ENCODE measurements around the gene SENP5. TPM values are rescaled to one million over a fixed set of nuclear protein-coding genes. Genes with fewer than 3 reads are reported as not detected.

SENP5 gene
- total and polyA plus RNA-seq, 2 experiments from 2014 or later = 16.8 to 37.9 TPM

- Histone ChIP-seq H2AFZ (no peak overlapping the region), H3K4me1 (ENCODE audit: insufficient read depth) (no peaks in the 10 kb centered on the region), H4K20me1 (ENCODE audit: insufficient read depth, poor library complexity, severe bottlenecking) (no peaks in the 10 kb centered on the region), H3K27ac (no peak overlapping the region), H3K36me3 (replicated peaks; ENCODE audit: insufficient read depth, low read depth) (no peaks in the 10 kb centered on the region), H3K9me3 (ENCODE audit: low read depth) (no peaks in the 10 kb centered on the region), H3K9me2 (replicated peaks; ENCODE audit: insufficient read depth) (no peaks in the 10 kb centered on the region), H3K4me3 (no peak overlapping the region), H3K79me2 (no peaks in the 10 kb centered on the region), H3K4me2 (no peak overlapping the region), H3K27me3 (no peaks in the 10 kb centered on the region)
- no peak for DNase-seq (ENCODE audit: low spot score)
- TF ChIP-seq CTCF (IDR thresholded peaks at IDR 0.05; ENCODE audit: poor library complexity) (no peak), EZH2 (IDR thresholded peaks at IDR 0.05; ENCODE audit: borderline replicate concordance) (no peak), EZH2phosphoT487 (IDR thresholded peaks at IDR 0.05; ENCODE audit: low read depth, severe bottlenecking, unreplicated experiment) (no peak)
- 71% methylated on average over 5 of the region's 5 CpGs for WGBS (ENCODE audit: low lambda C conversion rate, missing lambda C conversion rate)
Observed at GRCh38 chr3:196974661-196975060, 106.9 kb downstream of the SENP5 start.

GRCh38 chr3:196975349-196975748, 107.6 kb downstream of the SENP5 start:
- no peak for DNase-seq (ENCODE audit: low spot score)
- TF ChIP-seq CTCF (IDR thresholded peaks at IDR 0.05; ENCODE audit: poor library complexity) = no peak
- TF ChIP-seq EZH2phosphoT487 (IDR thresholded peaks at IDR 0.05; ENCODE audit: low read depth, severe bottlenecking, unreplicated experiment) = no peak
- no peak for TF ChIP-seq EZH2 (IDR thresholded peaks at IDR 0.05; ENCODE audit: borderline replicate concordance)
- Histone ChIP-seq H3K27ac (no peak overlapping the region), H3K36me3 (replicated peaks; ENCODE audit: insufficient read depth, low read depth) (no peaks in the 10 kb centered on the region), H3K27me3 (no peaks in the 10 kb centered on the region), H3K79me2 (no peaks in the 10 kb centered on the region), H4K20me1 (ENCODE audit: insufficient read depth, poor library complexity, severe bottlenecking) (no peaks in the 10 kb centered on the region), H3K4me1 (ENCODE audit: insufficient read depth) (peaks cover 3% of the 10 kb centered on the region), H3K4me2 (no peak overlapping the region), H2AFZ (no peak overlapping the region), H3K9me2 (replicated peaks; ENCODE audit: insufficient read depth) (no peaks in the 10 kb centered on the region), H3K9me3 (ENCODE audit: low read depth) (no peaks in the 10 kb centered on the region), H3K4me3 (no peak overlapping the region)
- WGBS (ENCODE audit: low lambda C conversion rate, missing lambda C conversion rate) = 73% methylated on average over 4 of the region's 4 CpGs

GRCh38 chr3:196976941-196977340, 109.2 kb downstream of the SENP5 start:
- Histone ChIP-seq H3K4me1 (ENCODE audit: insufficient read depth) (peaks cover 3% of the 10 kb centered on the region), H3K4me2 (no peak overlapping the region), H3K9me3 (ENCODE audit: low read depth) (no peaks in the 10 kb centered on the region), H3K79me2 (no peaks in the 10 kb centered on the region), H2AFZ (no peak overlapping the region), H3K4me3 (no peak overlapping the region), H3K36me3 (replicated peaks; ENCODE audit: insufficient read depth, low read depth) (no peaks in the 10 kb centered on the region), H4K20me1 (ENCODE audit: insufficient read depth, poor library complexity, severe bottlenecking) (no peaks in the 10 kb centered on the region), H3K27me3 (no peaks in the 10 kb centered on the region), H3K27ac (no peak overlapping the region), H3K9me2 (replicated peaks; ENCODE audit: insufficient read depth) (no peaks in the 10 kb centered on the region)
- no peak for DNase-seq (ENCODE audit: low spot score)
- no peak for TF ChIP-seq EZH2 (IDR thresholded peaks at IDR 0.05; ENCODE audit: borderline replicate concordance)
- TF ChIP-seq EZH2phosphoT487 (IDR thresholded peaks at IDR 0.05; ENCODE audit: low read depth, severe bottlenecking, unreplicated experiment) = no peak
- no peak for TF ChIP-seq CTCF (IDR thresholded peaks at IDR 0.05; ENCODE audit: poor library complexity)
- 90% methylated on average over 11 of the region's 11 CpGs for WGBS (ENCODE audit: low lambda C conversion rate, missing lambda C conversion rate)

GRCh38 chr3:196979545-196979944, 111.8 kb downstream of the SENP5 start:
- Histone ChIP-seq H3K9me2 (replicated peaks; ENCODE audit: insufficient read depth) (no peaks in the 10 kb centered on the region), H3K4me1 (ENCODE audit: insufficient read depth) (peaks cover 3% of the 10 kb centered on the region), H3K9me3 (ENCODE audit: low read depth) (no peaks in the 10 kb centered on the region), H2AFZ (no peak overlapping the region), H3K79me2 (no peaks in the 10 kb centered on the region), H4K20me1 (ENCODE audit: insufficient read depth, poor library complexity, severe bottlenecking) (no peaks in the 10 kb centered on the region), H3K4me2 (no peak overlapping the region), H3K36me3 (replicated peaks; ENCODE audit: insufficient read depth, low read depth) (no peaks in the 10 kb centered on the region), H3K27ac (peak overlapping the region; percentile 77), H3K4me3 (no peak overlapping the region), H3K27me3 (no peaks in the 10 kb centered on the region)
- TF ChIP-seq EZH2 (IDR thresholded peaks at IDR 0.05; ENCODE audit: borderline replicate concordance) = no peak
- TF ChIP-seq CTCF (IDR thresholded peaks at IDR 0.05; ENCODE audit: poor library complexity) = no peak
- no peak for TF ChIP-seq EZH2phosphoT487 (IDR thresholded peaks at IDR 0.05; ENCODE audit: low read depth, severe bottlenecking, unreplicated experiment)
- DNase-seq (ENCODE audit: low spot score) = peak; percentile 77
- WGBS (ENCODE audit: low lambda C conversion rate, missing lambda C conversion rate) = 75% methylated on average over 10 of the region's 10 CpGs
